T-helper 1 cell treated with Interleukin-12 subunit alpha and Interleukin-12 subunit beta and Interleukin-4 antibody, amounts not matched to agents 30 μg/mL and 1 μg/mL, for 36 hours (primary cell): ENCODE data around the gene CTNND2.

Source experiments
- H3K27ac Mint-ChIP-seq: one replicate; pipeline ENCODE4 v1.8.0; 2021; ENCODE audit warnings: mild to moderate bottlenecking, mixed read lengths
- H3K27me3 Mint-ChIP-seq: one replicate; pipeline ENCODE4 v1.8.0; 2021; ENCODE audit warnings: low read depth, mixed read lengths
- H3K36me3 Mint-ChIP-seq: one replicate; pipeline ENCODE4 v1.8.0; 2021; ENCODE audit warnings: low read depth, mixed read lengths
- H3K4me1 Mint-ChIP-seq: one replicate; pipeline ENCODE4 v1.8.0; 2021; ENCODE audit warnings: low read depth, mixed read lengths
- H3K4me3 Mint-ChIP-seq: one replicate; pipeline ENCODE4 v1.8.0; 2021; ENCODE audit warnings: mild to moderate bottlenecking, moderate library complexity, mixed read lengths
- H3K9me3 Mint-ChIP-seq: one replicate; pipeline ENCODE4 v1.8.0; 2021; ENCODE audit warnings: mixed read lengths

The CTNND2 gene

DNA sequence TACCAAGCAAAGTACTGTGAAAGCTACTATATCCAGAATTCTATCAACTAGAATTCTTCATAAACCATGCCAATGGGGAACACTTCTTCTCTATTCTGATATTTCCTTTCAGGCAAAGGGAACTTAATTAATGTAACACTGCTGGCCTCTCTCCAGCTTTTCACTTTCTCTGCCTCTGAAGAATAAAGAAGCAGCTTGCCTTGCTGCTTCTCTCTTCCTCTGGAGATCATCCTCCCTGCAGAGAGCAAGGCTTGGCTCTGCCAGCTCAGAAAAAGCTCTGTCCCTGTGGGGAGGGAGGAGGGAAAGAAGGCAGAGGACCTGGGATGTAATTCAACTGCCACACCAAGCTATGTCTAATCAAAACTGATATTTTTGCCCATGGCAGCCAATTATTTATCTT is 6.5 kb downstream of the CTNND2 start:
- H3K4me3 Mint-ChIP-seq = no peak overlapping the region
- H3K36me3 Mint-ChIP-seq = no peaks in the 10 kb centered on the region
- H3K27ac Mint-ChIP-seq = no peak overlapping the region
- no peaks in the 10 kb centered on the region for H3K4me1 Mint-ChIP-seq
- H3K27me3 Mint-ChIP-seq = peaks cover 18% of the 10 kb centered on the region
- H3K9me3 Mint-ChIP-seq = no peaks in the 10 kb centered on the region

DNA sequence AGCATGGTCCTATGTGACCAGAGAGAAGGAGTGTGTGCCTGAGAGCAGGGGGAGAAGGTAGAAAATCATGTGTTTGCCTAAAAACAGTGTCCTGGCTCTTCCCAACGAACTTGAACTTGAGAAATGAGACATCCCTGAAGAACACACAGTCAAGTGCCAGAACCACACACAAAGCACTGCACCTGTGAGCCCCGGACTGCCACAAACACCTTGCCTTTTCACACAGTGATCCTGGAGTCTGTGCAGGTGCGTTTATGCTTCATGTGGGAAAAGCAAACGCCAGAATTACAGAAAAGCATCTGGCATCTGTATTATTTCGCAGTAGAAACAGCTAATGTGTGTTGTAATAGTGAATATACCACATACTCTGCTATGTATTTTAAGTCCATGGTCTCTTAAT is 9.3 kb downstream of the CTNND2 start:
- no peaks in the 10 kb centered on the region for H3K4me1 Mint-ChIP-seq
- H3K36me3 Mint-ChIP-seq = no peaks in the 10 kb centered on the region
- H3K9me3 Mint-ChIP-seq = no peaks in the 10 kb centered on the region
- H3K27me3 Mint-ChIP-seq = no peaks in the 10 kb centered on the region
- H3K4me3 Mint-ChIP-seq = no peak overlapping the region
- H3K27ac Mint-ChIP-seq = no peak overlapping the region

DNA sequence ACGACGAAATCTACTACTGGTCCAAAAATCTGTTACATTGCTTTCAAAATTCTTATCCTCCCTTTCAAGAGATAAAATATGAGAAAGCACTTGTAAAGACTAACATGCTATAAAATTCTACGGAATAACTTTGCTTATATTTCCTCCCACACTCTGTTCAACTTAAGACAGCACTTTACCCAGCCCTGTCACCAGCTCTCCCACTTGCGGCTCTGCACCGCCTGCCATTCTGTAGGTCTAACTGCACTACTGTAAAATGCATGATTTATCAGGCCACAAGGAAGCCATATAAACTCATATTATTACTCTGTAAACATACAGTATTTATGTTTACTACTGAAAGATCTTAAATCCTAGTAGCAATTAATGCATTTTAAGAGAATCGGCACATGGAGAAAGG is 11.4 kb downstream of the CTNND2 start:
- no peaks in the 10 kb centered on the region for H3K9me3 Mint-ChIP-seq
- H3K4me1 Mint-ChIP-seq = no peaks in the 10 kb centered on the region
- H3K27ac Mint-ChIP-seq = no peak overlapping the region
- H3K27me3 Mint-ChIP-seq = no peaks in the 10 kb centered on the region
- no peak overlapping the region for H3K4me3 Mint-ChIP-seq
- no peaks in the 10 kb centered on the region for H3K36me3 Mint-ChIP-seq

DNA sequence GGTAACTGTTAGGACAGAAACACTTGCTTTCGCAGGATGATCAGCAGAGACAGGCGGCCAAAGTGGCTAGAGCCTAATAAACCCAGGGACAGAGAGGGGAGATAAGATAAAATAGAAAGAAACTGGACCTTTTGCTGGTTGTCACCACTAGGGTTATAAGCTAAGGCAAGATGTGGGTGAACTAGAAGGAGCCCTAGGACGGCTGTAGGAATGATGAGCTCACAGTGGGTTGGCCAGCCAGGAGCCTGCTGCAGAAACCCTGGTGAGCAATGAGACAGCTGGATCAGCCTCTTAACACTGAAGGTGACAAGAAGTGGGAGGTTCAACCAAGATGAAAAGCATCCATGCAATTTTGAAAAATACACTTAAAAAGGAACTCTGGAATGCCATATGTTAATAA is 13.5 kb downstream of the CTNND2 start:
- H3K27me3 Mint-ChIP-seq = no peaks in the 10 kb centered on the region
- H3K36me3 Mint-ChIP-seq = no peaks in the 10 kb centered on the region
- no peak overlapping the region for H3K4me3 Mint-ChIP-seq
- H3K4me1 Mint-ChIP-seq = no peaks in the 10 kb centered on the region
- H3K9me3 Mint-ChIP-seq = no peaks in the 10 kb centered on the region
- H3K27ac Mint-ChIP-seq = no peak overlapping the region

DNA sequence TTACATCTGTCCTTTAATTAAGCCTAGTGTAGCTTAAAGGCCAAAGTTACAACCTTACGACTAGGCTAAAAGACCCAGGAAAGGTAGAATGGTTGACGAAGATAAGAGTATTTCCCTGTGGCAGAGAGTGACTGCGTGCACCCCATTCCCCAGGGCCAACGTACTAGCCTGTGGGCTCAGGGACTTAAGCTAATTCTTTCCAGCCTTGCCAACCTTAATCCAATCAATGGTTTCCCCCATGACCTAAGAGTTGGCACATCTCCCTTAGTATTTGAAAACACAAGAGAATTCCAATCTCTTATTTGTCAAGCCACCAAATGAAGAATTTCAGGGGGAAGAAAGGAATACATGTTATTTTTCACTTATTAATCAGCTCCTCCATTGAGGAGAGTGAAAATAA is 16.0 kb downstream of the CTNND2 start:
- no peaks in the 10 kb centered on the region for H3K9me3 Mint-ChIP-seq
- H3K27me3 Mint-ChIP-seq = no peaks in the 10 kb centered on the region
- H3K4me3 Mint-ChIP-seq = no peak overlapping the region
- no peaks in the 10 kb centered on the region for H3K36me3 Mint-ChIP-seq
- H3K4me1 Mint-ChIP-seq = no peaks in the 10 kb centered on the region
- H3K27ac Mint-ChIP-seq = no peak overlapping the region

DNA sequence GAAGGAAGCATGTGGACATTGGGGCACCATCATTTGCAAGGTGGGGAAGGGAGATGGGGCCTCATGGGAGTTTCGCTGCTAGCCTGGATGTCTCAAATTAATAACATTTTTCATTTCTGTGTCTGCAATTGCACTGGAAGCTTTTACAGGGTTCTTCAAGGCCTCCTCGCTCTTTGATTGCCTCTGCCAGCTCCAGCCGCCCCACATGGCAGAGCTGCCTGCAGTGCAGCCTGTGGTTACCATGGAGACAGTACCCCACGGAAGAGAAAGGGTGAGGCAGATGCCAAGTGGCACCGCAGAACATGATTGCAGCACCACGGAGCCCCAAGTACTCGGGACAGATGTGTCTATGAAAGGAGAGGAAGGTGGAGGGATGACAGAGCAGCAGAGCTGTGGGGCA is 25.4 kb downstream of the CTNND2 start:
- Mint-ChIP-seq H3K4me3 (no peak overlapping the region), H3K9me3 (peaks cover 19% of the 10 kb centered on the region), H3K27me3 (no peaks in the 10 kb centered on the region), H3K36me3 (no peaks in the 10 kb centered on the region), H3K27ac (no peak overlapping the region), H3K4me1 (no peaks in the 10 kb centered on the region)

DNA sequence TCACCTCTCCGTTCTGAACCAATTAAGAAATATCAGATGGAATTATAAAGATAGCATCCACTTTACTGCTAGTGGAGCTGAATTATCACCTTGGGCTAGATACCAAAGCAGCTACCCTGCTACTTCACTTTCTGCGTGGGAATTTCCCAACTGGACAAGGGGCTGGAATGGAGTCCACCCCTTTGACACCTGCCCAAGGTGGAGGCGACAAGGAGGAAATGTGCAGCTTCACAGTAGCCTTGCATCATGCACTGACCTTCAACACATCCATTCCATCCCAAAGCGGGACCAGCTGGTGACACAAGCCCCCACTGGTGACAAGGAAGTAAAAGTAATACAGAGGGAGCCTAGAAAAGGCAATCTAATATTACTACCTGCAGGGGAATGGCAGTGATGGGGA is 30.7 kb downstream of the CTNND2 start:
- H3K9me3 Mint-ChIP-seq = peaks cover 3% of the 10 kb centered on the region
- no peak overlapping the region for H3K27ac Mint-ChIP-seq
- no peaks in the 10 kb centered on the region for H3K4me1 Mint-ChIP-seq
- H3K36me3 Mint-ChIP-seq = no peaks in the 10 kb centered on the region
- no peak overlapping the region for H3K4me3 Mint-ChIP-seq
- no peaks in the 10 kb centered on the region for H3K27me3 Mint-ChIP-seq

DNA sequence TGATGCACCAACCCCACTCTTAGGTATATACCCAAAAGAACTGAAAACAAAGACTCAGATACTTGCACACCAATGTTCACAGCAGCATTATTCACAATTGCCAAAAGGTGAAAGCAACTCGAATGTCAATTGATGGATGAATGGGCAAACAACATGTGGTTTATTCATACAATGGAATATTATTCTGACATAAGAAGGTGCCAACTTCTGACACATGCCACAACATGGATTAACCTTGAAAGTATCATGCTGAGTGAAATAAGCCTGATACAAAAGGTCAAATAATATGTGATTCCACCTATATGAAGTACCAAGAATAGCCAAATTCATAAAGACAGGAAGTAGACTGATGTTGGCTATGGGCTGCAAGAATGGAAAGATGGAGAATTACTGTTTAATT is 35.0 kb downstream of the CTNND2 start:
- H3K4me3 Mint-ChIP-seq = no peak overlapping the region

DNA sequence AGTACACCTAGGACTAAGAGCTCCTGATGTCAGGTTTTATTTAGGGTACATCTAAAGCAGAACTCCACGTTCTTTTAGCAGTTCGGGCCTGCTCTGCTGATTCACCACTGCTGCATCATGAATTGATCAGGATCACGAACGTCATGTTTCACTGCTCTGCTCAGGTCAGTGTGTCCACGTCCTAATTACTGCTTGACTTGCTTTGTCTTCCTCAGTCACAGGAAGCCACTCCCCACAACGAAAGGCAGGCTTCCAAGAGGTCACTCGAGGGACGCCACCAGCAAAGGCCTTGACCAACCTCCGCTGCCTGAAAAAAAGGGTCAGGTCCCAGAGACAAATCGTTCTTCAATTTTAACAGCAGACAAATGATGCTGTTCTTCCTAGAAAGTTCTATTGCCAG is 40.3 kb downstream of the CTNND2 start:
- Mint-ChIP-seq H3K4me3 (no peak overlapping the region), H3K9me3 (peaks cover 15% of the 10 kb centered on the region), H3K4me1 (no peaks in the 10 kb centered on the region)

More for the DNA sequence above, 35.0 kb downstream of the CTNND2 start:
- Mint-ChIP-seq H3K36me3 (no peaks in the 10 kb centered on the region), H3K27ac (no peak overlapping the region), H3K27me3 (no peaks in the 10 kb centered on the region), H3K9me3 (peaks cover 18% of the 10 kb centered on the region), H3K4me1 (no peaks in the 10 kb centered on the region)

DNA sequence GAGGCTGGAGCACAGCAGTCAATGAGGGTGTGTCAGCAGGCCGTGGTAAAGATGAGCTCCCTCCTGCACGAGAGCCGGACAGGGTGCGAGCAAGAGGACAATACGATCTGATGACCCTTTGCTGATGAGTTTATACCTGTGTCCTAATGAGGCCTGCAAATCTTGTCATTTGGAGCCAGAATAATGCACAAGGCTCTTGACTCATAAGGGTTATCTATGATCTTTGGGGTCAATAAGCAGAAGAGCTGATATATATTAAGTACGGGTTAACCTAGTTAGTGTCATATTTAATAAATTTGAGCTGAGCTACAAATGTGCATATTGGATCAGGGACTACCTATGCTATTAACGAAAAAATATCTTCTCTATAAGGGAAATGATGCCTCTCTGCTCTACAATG is 46.9 kb downstream of the CTNND2 start:
- no peak overlapping the region for H3K4me3 Mint-ChIP-seq
- H3K27me3 Mint-ChIP-seq = no peaks in the 10 kb centered on the region
- H3K27ac Mint-ChIP-seq = no peak overlapping the region
- H3K9me3 Mint-ChIP-seq = peaks cover 5% of the 10 kb centered on the region
- H3K36me3 Mint-ChIP-seq = no peaks in the 10 kb centered on the region
- no peaks in the 10 kb centered on the region for H3K4me1 Mint-ChIP-seq

More for the DNA sequence above, 40.3 kb downstream of the CTNND2 start:
- Mint-ChIP-seq H3K27ac (no peak overlapping the region), H3K27me3 (no peaks in the 10 kb centered on the region), H3K36me3 (no peaks in the 10 kb centered on the region)

DNA sequence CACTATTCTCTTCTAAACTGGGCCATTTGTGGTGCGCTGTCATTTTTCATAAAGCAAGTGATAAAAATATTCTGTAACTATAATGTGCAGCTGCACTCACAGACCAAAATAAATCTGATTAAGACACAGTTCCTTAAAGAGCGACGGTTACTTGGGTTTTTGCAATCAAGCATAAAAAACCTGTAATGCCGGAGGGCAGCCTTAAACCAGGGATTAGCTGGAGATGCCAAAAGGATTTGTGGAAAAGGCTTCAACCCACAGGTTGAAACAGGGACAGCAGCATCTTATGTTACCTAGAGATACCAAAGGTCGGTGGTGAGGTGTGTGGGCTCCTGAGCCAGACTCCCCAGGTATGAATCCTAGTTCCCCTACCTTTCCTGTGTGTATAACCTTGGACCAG is 49.3 kb downstream of the CTNND2 start:
- H3K9me3 Mint-ChIP-seq = peaks cover 5% of the 10 kb centered on the region
- H3K4me1 Mint-ChIP-seq = no peaks in the 10 kb centered on the region
- H3K27ac Mint-ChIP-seq = no peak overlapping the region
- H3K27me3 Mint-ChIP-seq = no peaks in the 10 kb centered on the region
- no peak overlapping the region for H3K4me3 Mint-ChIP-seq
- H3K36me3 Mint-ChIP-seq = no peaks in the 10 kb centered on the region

DNA sequence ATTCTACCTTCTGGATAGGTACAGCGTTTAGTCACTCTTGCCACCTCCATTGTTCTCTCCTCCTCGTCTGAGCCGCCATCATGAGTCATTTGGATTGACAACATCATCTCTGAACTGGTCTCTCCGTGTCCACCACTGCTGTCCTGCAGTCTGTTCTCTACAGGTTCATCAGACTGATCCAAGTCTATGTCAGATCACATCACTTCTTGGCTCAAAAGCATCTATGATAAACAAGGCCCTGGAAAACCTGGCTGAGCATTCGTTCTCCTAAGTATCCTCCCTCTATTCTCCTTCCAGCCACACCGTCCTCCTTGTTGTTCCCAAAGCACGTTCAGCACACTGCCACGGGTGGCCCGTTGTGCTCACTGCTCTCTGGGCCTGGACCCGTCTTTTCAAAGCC is 50.5 kb downstream of the CTNND2 start:
- Mint-ChIP-seq H3K4me1 (no peaks in the 10 kb centered on the region), H3K27ac (no peak overlapping the region), H3K4me3 (no peak overlapping the region), H3K36me3 (no peaks in the 10 kb centered on the region), H3K9me3 (peaks cover 8% of the 10 kb centered on the region), H3K27me3 (no peaks in the 10 kb centered on the region)

DNA sequence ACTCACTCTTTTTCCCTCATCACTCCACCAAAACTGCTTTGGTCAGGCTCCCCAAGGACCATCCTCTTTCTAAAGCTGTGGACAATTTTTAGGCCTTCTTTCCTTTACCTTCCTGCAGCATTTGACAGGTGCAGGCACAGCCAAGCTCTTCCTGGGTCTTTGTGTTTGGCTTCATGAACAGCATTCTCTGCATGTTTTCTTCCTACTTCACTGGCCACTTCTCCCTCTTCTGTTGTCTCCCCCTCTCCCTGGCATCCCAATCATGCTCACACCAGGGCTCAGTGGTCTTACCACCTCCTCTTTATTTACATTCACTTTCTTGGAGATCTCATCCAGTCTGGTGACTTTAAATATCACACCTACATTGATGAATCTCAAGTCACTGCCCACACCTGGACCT is 51.1 kb downstream of the CTNND2 start:
- Mint-ChIP-seq H3K9me3 (peaks cover 8% of the 10 kb centered on the region), H3K4me1 (no peaks in the 10 kb centered on the region), H3K27ac (no peak overlapping the region), H3K36me3 (no peaks in the 10 kb centered on the region), H3K4me3 (no peak overlapping the region), H3K27me3 (no peaks in the 10 kb centered on the region)

DNA sequence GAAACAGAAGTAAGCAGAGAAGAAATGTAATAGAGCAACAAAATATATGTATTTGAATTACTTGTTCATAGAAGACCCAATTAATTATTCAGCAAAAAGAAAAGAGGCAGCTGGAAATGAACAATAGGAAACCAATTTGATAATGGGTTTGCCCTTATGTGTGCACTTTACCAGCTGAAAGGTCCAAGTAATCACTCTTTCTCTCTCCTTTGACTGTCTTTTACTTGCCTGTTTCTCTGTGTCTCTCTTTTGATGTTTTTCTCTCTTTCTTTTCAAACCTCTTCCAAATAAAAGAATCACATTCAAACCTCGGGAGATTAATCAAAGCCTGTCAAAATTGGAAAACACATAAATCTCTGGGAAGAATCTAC is 51.5 kb downstream of the CTNND2 start:
- no peak overlapping the region for H3K27ac Mint-ChIP-seq
- H3K4me1 Mint-ChIP-seq = no peaks in the 10 kb centered on the region

DNA sequence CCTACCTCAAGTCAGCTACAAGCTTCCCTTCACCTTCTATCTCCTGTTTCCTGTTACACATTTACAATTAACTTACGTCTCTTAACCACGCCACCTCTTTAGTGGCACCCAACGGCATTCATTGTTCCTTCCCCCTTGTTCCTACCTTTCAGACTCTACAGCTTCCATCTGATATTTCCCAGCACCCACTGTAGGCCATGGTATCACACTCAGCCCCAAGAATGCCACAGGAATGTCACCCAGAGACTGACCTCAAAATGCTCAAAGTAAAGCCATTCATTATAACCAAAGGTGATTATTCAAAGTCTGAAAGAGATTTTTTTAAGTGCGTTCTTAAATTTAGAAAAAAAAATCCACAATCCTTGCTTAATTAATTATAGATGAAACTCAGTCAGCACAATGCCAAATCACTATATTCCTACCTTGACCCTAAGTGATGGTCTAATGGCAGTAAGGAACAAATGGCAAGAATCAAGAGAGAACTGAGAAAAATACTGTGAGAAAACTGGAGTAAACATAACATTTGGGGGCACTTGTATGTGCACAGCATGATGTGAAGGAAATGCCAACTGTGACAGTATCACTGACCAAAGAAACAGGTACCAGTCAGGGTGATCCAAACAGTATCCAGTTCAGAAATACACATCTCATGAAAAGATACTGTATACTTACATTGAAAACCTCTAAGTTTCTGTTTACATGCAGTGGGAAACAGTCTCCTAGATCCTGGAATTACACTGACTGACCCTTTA is 52.1 kb downstream of the CTNND2 start:
- H3K9me3 Mint-ChIP-seq = peaks cover 8% of the 10 kb centered on the region
- H3K36me3 Mint-ChIP-seq = no peaks in the 10 kb centered on the region
- no peak overlapping the region for H3K4me3 Mint-ChIP-seq
- H3K4me1 Mint-ChIP-seq = no peaks in the 10 kb centered on the region
- no peak overlapping the region for H3K27ac Mint-ChIP-seq
- no peaks in the 10 kb centered on the region for H3K27me3 Mint-ChIP-seq

More for the DNA sequence above, 51.5 kb downstream of the CTNND2 start:
- Mint-ChIP-seq H3K36me3 (no peaks in the 10 kb centered on the region), H3K9me3 (peaks cover 8% of the 10 kb centered on the region), H3K27me3 (no peaks in the 10 kb centered on the region), H3K4me3 (no peak overlapping the region)

DNA sequence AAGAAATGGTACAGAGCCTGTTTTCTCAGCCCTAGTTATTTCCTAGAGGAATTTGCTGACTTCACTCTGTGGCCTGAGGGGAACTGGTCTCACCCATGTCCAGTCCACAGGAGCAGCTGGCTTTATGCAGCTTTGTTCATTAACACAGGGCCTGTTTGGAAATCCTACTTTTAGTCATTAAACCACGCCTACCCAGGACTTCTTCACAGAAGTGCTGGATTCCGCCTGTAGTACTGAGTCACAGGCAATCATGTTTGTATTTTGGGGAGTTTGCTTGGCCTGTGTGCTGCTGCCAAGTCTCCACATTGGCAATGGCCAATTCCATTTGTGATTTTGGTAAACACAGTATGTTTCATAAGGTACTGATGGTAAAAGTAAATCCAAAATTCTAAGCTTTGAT is 52.8 kb downstream of the CTNND2 start:
- Mint-ChIP-seq H3K4me3 (no peak overlapping the region), H3K27ac (no peak overlapping the region), H3K36me3 (no peaks in the 10 kb centered on the region), H3K9me3 (peaks cover 7% of the 10 kb centered on the region), H3K27me3 (no peaks in the 10 kb centered on the region), H3K4me1 (no peaks in the 10 kb centered on the region)
